Hair follicular keratinocyte (primary cell): ENCODE results near the gene CXCL9. TPM values are rescaled to one million over a fixed set of nuclear protein-coding genes. Genes with fewer than 3 reads are reported as not detected.

ENCODE experiments used
- total RNA-seq: library from RNA; depleted of rRNA; stranded (reverse); fragments of >200 nt; gene quantifications from 2 replicates; pipeline ENCODE4 v1.2.3, GENCODE V29; 2015

CXCL9 gene
- not detected in 2 replicates for total RNA-seq

GRCh38 chr4:76007089-76007862 is at the start of gene CXCL9:
CXCL9 (minus strand) TSS chr4:76007509; CDS start chr4:76007449, 60 bp downstream.

GRCh38 chr4:76035799-76036380 is 28.6 kb upstream of the CXCL9 start, which contains the start of gene CXCL11:
CXCL11 (minus strand) TSS chr4:76036070; CDS start chr4:76035987, 83 bp downstream.

GRCh38 chr4:76023389-76023788 is 16.1 kb upstream of the CXCL9 start, which contains the start of gene CXCL10:
CXCL10 (minus strand) TSS chr4:76023497; CDS start chr4:76023431, 66 bp downstream.

Other genes starting within 250 kb of the CXCL9 start
- not detected in 2 replicates for gene PPEF2, start 105.1 kb downstream of the CXCL9 start, total RNA-seq
- 20.7 and 26.5 TPM in 2 replicates for gene NAAA, start 66.5 kb downstream of the CXCL9 start, total RNA-seq
- gene SDAD1, start 16.6 kb downstream of the CXCL9 start, total RNA-seq, result 29.8 and 34.7 TPM in 2 replicates
- gene CXCL10, start 16.0 kb upstream of the CXCL9 start, total RNA-seq, result 0.30 and 1.6 TPM in 2 replicates
- gene CXCL11, start 28.6 kb upstream of the CXCL9 start, total RNA-seq, result 0.15 and 1.2 TPM in 2 replicates
- gene ART3, start 67.2 kb upstream of the CXCL9 start, total RNA-seq, result 0.31 and 0.49 TPM in 2 replicates
- gene NUP54, start 140.9 kb upstream of the CXCL9 start, total RNA-seq, result 38.4 and 58.9 TPM in 2 replicates
- gene SCARB2, start 206.3 kb upstream of the CXCL9 start, total RNA-seq, result 48.5 and 75.7 TPM in 2 replicates
- not detected in 2 replicates for gene FAM47E, start 244.2 kb upstream of the CXCL9 start, total RNA-seq